GM21786 (cell line): ENCODE data around the gene C9orf72.
A peak's percentile ranks its signal among the peaks of the same experiment; 100 is the strongest.

Experiments used
- ATAC-seq: cut with Tn5 transposase; IDR thresholded peaks from one replicate; pipeline ENCODE4 v1.9.1; 2021; ENCODE audit not compliant: unreplicated experiment

C9orf72 gene

DNA sequence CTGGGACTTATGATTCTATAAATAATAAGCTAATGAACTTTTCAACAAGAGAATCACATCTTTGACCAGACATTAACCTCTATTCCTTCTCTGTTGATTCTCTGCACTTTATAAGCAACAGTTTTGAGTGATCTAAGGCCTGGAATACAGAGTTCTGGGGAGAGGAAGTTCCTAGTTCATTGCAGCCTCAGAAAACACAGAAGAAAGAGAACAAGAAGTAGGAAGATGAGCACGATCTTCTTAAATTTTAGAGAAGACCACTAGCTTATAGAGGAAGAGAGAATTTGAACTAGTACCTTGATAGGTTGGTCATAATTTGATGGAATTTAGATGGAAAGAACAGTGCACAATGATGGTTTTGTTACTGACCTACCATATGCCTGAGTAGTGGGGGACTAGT lies 8.5 kb upstream of the C9orf72 start:
- no peak for ATAC-seq

DNA sequence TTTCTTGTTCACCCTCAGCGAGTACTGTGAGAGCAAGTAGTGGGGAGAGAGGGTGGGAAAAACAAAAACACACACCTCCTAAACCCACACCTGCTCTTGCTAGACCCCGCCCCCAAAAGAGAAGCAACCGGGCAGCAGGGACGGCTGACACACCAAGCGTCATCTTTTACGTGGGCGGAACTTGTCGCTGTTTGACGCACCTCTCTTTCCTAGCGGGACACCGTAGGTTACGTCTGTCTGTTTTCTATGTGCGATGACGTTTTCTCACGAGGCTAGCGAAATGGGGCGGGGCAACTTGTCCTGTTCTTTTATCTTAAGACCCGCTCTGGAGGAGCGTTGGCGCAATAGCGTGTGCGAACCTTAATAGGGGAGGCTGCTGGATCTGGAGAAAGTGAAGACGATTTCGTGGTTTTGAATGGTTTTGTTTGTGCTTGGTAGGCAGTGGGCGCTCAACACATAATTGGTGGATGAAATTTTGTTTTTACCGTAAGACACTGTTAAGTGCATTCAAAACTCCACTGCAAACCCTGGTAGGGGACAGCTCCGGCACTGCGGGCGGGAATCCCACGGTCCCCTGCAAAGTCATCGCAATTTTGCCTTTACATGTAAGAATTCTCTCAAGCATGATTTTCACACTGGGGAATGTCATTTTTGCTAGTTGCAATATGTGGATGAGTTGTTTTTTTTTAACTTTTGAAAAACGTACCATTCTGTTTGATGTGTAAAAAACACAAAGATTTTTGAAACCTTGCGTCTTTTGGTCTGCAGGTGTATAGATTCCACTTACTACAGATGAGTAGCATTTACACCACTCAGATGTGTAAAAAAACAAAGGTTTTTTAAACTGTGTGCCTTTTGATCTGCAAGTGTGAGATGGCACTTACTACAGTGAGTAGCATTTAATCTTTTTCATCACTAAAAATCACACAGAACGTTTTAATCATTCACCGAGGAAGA lies 631 bp upstream of the C9orf72 start:
- ATAC-seq, result peak; percentile 84

DNA sequence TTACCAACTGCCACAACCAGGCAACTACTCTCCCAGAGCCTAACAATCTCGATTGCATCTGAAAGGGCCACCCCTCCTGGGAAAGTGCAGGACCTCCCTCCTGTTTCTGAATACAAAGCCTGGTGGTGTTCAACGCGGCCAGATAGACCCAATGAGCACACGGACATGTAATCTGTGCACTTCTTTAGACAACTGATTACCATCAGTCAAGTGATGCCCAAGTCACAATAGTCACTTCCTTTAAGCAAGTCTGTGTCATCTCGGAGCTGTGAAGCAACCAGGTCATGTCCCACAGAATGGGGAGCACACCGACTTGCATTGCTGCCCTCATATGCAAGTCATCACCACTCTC lies 739 bp downstream of the C9orf72 start:
- peak; percentile 38 for ATAC-seq

DNA sequence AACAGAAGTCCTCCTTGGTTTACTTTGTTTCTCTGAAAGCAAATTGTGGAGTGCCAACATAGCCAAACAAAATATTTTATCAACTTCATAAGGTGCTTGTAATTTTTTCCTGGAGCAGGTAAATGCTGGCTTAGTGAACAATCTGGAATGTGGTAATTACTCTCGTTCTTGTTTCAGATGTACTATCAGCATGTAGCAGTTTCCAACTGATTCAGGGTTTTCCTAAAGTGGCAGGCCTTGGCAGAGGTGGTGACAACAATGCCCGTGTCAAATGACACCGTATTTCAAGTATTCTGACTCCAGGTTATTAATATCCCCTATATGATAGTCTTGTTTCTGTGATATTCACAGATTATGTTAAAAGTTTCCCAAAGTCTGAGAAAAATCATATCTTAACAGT lies 1.2 kb downstream of the C9orf72 start:
- ATAC-seq, result no peak

DNA sequence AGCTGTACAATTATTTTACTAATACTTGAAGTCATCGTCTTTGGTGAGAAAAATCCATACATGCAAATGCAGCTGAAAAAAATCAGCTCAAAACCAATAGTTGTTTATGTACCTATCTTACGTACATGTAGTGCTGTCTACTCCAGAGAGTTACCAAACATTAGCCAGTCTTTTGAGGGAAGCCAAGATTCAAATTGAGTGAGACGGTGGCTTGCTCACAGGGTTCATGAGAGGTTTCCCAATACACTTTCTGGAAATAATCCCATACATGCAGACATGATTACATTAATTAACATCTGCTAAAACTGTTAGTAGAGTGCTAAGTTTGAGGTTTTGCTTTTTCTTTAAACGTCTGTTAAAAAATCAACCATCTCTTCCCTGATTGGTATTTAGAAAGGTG lies 2.3 kb downstream of the C9orf72 start:
- ATAC-seq, result no peak

DNA sequence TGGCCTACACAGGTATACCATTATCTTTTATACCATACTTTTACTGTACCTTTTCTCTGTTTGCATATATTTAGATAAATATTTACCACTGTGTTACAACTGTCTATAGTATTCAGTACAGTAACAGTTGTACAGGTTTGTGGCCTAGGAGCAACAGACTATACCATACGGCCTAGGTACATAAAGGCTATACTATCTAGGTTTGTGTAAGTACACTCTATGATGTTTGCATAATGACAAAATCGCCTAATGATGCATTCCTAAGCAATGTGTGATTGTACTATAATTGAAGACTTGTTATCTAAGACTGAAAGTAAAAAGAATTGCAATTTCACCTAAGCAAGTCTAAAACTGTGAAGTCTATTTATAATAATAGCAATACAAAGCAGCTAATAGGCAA lies 3.9 kb downstream of the C9orf72 start:
- no peak for ATAC-seq

DNA sequence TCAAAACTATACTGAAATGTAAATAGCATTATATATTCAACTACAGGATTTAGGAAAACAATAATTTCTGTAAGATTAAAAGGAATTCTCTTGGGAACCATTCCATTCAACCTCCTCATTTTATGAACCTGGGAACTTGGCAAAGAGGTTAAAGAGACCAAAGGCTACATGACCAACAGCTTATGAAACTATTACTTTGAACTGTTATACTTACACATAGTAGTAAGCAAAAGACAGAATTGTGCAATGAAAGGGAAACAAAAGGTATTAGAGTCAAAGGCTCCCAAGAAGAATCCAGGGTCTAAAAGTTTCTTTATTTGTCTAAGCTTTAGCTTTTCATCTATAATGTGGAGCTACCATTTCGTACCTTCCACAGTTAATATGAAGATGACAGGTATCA lies 7.2 kb downstream of the C9orf72 start:
- ATAC-seq, result no peak

DNA sequence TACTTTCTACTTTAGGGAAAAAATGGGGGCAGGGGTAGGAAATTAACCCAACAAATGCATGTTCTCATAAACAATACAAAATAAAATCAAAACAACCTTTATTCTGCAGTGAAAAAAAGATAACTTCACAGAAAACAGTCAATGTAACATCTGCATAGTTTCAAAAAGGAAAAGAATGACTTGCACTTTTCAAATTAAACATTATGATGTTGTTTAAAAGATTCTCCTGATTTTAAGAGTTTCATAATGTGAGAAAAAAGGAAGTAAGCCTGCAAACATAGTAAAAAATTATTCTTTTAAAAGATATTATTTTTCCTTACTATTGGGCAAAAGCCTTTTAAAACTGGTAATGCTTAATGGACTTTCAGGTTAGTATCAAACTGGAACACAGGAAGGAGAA lies 7.6 kb downstream of the C9orf72 start:
- ATAC-seq, result no peak

DNA sequence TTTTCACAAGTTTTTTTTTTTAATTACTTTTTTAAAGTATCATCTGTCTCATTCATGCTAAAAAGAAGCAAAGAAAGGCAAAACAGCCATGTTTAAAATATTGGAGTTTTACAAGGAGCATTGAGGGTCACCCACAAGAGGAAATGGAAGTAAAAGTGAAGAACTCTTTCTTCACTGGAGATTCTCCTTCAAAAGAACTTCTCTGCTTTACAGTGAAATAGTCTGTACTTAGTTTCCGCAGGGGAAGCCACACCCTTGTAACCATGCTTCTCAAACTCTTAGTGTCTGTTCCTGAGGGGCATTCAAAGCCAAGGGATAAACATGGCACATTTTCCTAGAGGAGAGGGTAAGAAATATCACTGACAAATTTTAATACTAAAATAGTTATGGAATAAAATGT lies 8.6 kb downstream of the C9orf72 start:
- ATAC-seq, result no peak

DNA sequence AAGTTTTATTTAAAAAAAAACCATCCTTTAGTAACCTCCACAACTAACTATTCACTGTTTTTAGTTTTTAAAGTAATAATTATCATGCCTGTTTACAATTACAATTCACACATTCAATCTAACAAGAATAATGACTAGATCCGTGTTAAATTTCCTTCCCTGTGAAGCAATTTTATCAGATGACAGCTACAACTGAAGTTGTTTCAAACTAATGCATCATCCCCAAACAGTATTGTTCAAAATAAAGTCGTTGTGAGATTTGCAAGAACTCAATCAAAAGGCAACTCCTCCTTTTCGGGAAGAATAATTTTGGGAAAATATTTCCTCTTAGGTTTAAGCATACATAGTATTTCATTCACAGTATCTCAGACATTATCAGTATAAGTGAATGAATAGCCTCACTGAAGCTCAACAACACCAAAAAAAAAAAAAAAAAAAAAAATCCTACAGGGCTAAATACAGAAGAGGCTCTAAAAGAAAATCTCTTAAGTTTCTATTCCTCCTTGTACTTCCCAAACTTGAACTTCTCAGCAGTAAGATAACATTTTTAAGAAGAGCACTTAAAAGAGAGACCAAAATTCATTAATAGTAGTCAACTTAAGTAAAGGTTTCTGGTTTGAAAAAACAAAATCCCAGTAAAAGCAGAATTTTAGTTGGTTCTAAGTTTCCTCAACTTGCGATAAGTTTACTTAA lies 9.4 kb downstream of the C9orf72 start:
- no peak for ATAC-seq

DNA sequence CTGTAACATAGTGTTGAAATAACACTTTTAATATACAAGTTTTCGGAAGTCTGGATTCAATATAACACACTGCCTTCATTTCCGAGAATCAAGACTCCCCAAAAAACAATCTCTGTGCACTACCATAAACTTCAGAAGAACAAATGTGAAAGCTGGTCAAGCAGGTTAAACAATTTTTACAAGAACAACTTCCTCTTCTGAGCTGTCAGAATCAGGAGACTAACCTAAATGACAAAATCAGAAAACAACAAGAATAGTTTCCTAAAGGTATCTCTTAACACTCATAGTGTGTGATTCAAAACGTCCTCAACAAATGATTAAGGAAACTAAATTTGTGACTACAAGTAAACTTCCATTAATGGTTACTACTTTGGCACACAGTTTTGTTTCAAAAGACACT lies 11.6 kb downstream of the C9orf72 start:
- peak; percentile 64 for ATAC-seq

DNA sequence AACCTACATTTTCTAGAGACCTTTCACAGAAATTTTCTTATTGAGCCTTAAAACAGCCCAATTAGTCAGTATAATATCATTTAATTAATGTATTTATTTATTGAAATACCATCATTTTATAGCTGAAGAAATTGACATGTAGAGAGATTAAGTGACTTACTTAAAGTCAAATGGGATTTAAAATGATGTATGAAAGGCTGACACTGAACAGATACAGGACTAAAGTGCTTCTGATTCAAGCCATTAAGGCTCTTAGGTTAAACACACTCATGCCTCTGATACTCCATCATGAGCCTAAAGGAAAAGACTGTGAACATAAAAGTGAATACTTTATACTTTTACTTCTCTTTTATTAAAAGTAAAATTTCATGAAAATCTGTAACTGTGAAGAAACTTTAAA lies 12.8 kb downstream of the C9orf72 start:
- no peak for ATAC-seq

DNA sequence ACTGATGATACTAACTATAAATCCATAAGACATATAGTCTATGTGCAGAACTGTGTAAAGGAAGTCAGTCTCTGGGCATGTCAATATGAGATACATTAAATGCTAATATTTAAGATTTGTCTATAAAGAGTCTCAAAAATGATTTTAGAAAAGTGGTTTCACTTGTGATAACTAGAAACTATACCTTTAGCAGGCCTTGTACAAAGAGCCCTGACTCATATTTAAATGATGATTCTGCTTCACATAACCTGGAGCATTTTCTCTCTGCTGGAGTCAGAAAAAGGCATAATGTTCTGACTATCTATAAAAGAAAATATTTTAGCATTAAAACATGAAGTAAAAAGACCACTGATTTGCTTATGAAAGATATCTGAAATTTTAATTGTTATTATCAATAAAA lies 15.0 kb downstream of the C9orf72 start:
- no peak for ATAC-seq

DNA sequence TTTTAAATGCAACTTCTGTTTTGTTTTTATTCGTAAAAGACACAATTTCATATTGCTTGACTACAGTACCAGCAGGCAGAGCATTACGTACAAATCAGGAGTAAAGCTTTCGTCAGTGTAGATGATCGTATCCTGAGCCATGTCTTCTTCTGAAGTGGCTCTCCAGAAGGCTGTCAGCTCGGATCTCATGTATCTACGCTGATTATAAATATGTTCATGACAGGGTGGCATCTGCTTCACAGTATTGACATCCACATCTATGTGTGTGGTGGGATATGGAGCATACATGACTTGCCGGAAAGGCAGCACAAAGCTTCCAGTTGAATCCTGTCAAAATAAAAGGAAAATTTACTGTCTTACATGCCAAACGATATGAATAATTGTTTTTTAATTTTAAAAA lies 16.8 kb downstream of the C9orf72 start:
- no peak for ATAC-seq

DNA sequence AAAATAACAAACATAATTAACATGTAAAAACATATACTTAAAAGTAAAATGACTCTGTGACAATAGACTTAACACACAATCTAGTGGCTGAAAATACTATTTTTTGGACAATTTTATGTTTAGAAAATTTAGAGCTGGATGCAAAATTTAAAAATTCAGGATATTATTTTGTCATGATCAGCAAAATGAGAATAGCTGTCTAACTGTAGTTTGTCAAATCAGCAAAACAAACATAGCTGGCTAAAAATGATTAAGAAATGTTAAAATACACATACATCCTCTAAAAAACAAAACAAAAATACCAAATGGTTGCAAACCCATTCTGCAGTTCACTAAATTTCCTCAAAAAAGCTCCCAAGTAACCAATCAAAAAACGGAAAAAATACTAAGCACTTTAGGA lies 18.6 kb downstream of the C9orf72 start:
- no peak for ATAC-seq

DNA sequence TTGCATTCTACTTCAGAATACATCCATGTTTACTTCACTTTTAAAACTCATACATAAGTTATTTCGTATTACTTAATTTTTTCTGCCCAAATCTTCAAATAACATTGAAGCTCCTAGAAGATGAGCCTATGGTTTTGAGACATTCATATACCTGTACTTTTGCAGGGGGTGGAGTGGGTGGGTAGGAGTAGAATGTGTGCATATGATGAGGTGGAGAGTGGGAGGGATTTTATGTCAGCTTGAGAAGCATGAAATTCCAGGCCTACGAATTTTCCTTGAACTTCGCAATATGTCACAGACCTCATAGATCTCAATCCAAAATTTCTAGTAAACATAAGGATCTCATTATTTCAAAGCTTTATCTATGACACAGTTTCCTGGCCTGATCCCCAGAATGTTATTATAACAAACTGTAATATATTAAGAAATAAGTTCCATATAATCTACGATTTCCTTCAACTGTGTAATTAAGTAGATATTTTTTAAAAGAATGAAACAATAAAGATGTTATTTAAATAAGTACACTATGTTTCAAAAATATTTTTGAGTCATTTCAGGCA lies 24.0 kb downstream of the C9orf72 start:
- no peak for ATAC-seq

DNA sequence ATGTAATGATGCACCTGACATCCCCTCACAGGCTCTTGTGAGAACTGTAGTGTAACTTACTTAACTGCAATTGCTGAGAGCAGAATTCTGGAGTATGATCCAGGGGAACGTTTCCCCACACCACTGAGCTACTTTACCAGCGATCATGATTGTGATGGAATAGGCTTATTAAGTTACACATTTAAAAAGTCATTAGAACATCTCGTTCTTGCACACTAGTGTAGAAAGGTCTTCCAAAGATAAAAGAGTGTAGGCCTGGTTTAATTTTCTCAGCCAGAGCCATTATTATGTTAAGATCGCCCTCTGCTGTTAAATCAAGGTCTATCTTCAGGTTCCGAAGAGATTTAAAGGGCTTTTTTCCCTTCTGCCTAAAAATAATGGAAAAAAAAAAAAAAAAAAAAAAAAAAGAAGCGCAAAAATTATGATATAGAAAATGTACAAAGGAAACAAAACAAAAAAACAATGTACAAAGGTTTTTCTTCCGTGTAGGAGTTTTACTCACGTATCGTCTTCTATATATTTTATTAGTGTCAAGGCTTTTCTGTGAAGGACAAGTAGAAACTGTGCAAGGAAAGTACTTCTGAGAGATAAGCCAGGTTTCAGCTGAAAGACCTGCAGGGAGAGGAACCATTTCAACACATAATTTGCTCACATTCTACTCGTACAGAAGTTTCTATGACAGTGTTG lies 25.1 kb downstream of the C9orf72 start:
- no peak for ATAC-seq

DNA sequence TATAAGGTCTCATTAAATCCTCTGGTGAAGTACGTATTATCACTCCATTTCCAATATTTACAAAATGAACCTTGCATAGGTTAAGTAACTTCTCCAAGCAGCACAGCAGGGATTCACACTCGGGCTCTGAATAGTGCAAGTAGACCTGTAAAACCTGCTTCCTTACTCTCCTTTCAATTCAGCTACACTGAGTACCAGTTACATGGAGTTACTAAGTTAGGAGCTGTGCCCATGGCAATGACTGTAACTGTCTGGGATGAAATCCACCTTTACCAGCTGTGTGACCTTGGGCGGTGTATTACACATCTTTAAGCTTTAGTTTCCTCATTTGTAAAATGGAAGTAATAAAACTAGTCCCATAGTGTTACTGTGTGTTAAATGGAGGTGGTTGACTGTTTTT lies 27.8 kb downstream of the C9orf72 start:
- ATAC-seq, result no peak

DNA sequence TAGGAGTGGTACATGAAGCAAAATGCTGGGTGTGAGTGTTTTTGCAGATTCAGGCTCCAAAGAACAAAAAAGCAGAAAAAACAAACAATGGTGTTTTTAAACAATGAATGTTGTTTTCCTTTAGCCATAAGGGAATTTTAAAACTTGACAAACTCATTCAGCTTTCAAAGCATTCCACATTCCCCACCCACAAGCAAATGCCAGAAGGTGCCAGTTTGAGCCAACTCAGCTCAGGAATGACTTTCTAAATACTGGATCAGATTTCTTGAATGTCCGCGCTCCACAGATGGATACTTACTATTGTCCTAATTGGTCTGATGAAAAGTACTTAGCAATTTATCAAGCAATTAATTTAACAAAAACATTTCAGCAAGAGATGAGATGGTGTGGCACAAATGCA lies 30.8 kb downstream of the C9orf72 start:
- ATAC-seq, result no peak

DNA sequence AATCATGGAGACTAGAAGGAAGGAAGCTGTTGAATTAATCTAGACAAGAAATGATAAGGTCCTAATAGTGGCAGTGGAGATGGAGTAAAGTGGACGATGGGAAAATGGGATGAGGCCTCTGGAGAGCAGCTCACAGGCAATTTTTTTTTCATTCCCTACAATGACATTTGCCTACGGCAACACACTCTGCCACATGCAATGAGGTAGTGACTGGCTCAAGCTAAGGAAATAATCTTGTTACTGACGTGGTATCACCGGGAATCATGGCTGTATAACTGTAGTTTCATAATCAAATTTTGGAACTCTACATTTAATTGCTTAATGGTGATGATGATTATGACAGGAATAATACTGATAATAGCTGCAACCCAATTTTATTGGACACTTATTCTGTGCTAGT lies 31.5 kb downstream of the C9orf72 start:
- ATAC-seq, result no peak

DNA sequence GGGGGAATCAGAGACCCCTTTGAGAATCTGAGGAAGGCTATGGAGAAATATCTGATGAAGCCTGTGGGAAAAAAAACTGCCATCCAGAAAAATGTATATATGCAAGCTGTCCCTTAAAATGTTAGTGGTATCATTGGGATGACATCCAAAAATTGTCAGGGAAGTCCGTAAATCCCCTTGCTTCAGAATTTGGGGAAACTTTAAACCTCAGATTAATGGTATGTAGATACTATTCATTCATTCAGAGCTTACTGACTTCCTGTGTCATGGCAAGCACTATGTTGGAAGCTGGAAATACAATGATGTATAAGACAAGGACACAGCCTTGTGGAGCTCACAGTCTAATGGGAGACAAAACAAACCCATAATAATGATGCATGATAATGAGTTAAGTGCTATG lies 32.8 kb downstream of the C9orf72 start:
- ATAC-seq, result no peak
